SK-MEL-5 (cell line): ENCODE data around the gene FLNC. TPM values are rescaled to one million over a fixed set of nuclear protein-coding genes. Genes with fewer than 3 reads are reported as not detected.
A peak's percentile ranks its signal among the peaks of the same experiment; 100 is the strongest.

ENCODE experiments used
- DNase-seq: peaks from one replicate; pipeline ENCODE4 v3.0.0-alpha.2; 2016; ENCODE audit warnings: low read depth, low spot score
- in situ Hi-C: cut with HindIII; loops from 2 replicates; pipeline ENCODE4 v1.10.0; 2016; ENCODE audit warnings: low sequenced_read_pairs, high pct_unique_total_duplicates, low pct_unique_long_range_greater_than_20kb
- polyA plus RNA-seq, 2 experiments: library from polyadenylated mRNA; depleted of rRNA; stranded (reverse); fragments of >200 nt; gene quantifications; 2 replicates each; pipeline ENCODE4 v1.2.3, GENCODE V29; 2015
- total RNA-seq: library from RNA; depleted of rRNA; stranded (reverse); fragments of >200 nt; shearing (Covaris generic); gene quantifications from 2 replicates; pipeline ENCODE4 v1.2.3, GENCODE V29; 2014; rRNA removed

FLNC gene
- 0.05 and 0.11 TPM in 2 replicates for total RNA-seq
- 0.13 TPM in 2 replicates for polyA plus RNA-seq (2015; cell fraction: cytosol; rRNA removed)
- not detected in 2 replicates for polyA plus RNA-seq (2015; cell fraction: nucleus; rRNA removed)

DNA sequence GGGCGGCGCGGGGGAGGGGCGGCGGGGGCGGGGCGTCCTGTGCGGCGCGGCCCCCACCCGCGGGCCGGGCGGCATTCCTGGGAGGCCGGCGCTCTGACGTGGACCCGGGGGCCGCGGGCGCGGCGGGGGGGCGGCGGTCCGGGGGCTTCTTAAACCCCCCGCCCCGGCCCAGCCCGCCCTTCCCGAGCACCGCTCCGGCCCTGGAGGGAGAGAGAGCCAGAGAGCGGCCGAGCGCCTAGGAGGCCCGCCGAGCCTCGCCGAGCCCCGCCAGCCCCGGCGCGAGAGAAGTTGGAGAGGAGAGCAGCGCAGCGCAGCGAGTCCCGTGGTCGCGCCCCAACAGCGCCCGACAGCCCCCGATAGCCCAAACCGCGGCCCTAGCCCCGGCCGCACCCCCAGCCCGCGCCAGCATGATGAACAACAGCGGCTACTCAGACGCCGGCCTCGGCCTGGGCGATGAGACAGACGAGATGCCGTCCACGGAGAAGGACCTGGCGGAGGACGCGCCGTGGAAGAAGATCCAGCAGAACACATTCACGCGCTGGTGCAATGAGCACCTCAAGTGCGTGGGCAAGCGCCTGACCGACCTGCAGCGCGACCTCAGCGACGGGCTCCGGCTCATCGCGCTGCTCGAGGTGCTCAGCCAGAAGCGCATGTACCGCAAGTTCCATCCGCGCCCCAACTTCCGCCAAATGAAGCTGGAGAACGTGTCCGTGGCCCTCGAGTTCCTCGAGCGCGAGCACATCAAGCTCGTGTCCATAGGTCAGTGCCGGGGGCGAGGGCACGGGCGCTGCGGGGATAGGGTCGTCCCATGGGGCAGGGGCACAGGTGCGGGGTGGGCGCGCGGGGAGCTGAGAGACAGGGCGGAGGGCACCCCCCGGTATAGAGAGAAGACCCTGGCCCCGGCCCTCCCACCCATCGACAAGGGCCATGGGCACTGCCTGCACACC is at the start of gene FLNC:
FLNC (plus strand) TSS at position 176 of the 947 bp plus-strand sequence; CDS start at position 408, 232 bp downstream.
- in situ Hi-C loops = no loop called here
- no peak for DNase-seq

GRCh38 chr7:128781126-128781525 is 49.1 kb upstream of the FLNC start:
- in situ Hi-C loops = no loop called here
- no peak for DNase-seq

- in situ Hi-C loops = no loop called here
- DNase-seq = no peak
Observed at GRCh38 chr7:128781851-128782250, 48.4 kb upstream of the FLNC start.

DNA sequence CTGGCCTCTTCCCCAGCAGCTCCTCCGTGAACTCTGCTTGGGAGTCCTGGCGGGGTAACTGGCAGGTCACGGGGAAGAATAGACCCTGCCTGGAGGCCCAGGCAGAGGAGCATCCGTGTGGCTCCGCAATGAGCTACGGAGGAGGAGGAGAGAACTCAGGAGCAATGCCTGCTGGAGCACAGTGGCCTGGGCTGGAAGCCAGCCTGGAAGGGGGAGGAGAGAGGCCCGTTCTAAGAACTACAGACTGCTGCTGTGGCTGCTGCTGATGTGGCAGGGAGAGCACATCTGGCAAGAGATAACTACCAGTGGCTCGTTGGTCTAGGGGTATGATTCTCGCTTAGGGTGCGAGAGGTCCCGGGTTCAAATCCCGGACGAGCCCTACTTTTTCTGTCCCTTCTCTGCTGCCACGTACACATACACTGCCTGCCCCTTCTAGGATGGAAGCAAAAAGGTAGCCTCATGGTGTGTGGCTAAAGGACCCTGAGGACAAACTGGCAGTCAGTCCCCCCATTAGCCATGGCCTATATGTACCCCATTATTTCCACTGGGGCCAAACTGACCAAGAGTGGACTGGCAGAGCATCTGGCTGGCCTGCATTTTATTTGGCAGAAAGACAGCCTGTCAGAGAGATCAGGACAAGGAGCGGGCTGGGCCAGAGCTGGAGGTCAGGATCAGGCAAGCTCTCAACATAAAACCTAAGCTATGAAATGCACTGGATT is 46.9 kb upstream of the FLNC start:
- in situ Hi-C loops = no loop called here
- DNase-seq = peak; percentile 90

DNA sequence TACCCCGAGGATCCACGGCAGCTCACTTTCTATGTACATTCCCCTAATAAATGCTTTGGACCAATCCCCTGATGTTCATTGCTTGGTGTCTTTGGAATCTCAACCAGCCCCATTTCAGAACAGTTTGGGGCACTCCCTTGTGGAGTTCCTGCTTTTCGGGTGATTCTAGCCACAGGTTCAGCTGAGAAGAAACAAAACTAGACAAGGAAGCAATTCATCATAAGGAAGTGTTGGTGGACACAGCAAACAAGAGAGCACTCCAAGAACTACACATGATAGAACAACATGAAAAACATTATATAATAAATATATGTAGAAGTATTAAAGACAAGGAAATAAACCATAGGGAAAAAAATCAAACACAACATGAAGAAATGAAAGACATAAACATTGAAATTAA is 44.5 kb upstream of the FLNC start:
- in situ Hi-C loops = no loop called here
- DNase-seq = no peak

DNA sequence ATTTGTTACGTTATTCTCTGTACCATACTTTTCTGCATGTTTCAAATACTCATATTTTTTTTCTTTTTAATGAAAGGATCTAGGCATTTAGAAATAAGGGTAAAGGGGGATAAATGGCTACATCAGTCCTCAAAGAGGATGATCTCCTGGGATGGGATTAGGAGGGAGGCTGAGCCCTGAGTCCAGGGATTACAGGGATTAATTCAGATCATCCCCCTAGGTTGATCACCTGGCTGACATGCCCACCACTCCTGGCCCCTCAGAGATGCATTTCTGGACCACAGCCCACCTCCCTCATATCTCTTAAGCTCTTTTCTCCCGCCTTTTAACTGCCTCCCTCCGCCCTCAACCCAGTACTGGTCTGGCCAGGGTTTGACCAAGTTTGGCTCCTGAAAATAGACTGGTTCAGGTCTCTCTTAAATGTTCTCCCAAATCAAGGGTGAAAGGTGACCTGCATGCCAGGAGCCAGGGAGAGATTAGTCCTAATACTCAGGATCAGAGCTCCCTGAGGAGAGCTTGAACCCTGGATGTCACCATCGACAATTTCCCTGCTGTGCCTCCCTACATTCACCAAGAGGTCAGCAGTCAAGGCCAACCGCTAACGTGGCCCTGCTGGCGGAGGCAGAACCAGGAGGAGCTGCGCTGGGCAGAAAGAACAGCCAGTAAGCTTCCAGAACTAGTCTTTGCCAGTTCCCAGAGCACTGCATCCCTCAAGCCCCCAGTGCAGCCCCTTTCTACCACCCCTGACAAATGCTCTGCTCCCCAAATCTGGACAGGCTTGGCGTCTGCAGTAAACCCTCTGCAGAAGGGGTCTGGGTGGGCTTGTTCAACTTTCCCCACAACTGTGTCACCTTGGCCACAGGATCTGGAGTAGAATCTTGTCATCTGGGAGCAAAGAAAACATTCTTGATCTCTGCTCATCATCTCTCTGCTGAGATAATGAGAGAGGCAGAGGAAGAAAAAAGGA is 41.5 kb upstream of the FLNC start:
- in situ Hi-C loops = no loop called here
- no peak for DNase-seq

DNA sequence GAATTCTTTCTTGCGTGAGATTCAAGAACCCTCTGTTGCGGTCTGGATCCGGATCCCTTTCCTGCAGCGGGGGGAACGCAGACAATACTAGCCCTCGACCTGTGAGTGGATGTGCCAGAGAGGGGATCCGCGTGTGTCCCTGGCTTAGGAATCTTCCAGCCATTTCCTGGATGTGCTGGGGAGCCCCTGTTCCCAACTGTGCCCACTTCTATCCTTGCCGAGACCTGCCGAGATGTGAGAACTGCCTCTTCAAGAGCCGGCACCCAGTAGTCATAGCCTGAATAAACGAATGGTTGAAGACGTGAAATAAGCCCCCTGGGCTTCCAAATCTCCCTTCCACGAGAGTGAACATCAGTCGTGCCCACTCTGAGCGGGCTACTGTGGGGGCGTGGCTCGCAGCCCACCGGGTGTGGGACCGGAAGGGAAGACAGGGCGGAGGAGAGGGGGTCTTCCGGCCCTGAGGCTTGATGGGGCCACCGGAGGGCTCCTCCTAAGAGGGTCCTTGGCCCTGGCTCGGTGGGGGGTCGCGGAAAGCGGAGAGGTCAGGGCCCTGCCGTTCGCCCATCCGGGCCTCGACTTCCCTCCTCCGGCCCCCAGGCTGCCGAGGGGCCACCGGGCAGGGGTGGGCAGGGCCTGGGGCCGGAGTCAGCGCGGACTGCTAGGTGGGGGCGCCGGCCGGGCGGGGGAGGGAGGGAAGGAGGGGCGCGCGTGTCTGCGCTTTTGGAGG is 39.7 kb upstream of the FLNC start:
- no peak for DNase-seq
- in situ Hi-C loops = no loop called here

DNA sequence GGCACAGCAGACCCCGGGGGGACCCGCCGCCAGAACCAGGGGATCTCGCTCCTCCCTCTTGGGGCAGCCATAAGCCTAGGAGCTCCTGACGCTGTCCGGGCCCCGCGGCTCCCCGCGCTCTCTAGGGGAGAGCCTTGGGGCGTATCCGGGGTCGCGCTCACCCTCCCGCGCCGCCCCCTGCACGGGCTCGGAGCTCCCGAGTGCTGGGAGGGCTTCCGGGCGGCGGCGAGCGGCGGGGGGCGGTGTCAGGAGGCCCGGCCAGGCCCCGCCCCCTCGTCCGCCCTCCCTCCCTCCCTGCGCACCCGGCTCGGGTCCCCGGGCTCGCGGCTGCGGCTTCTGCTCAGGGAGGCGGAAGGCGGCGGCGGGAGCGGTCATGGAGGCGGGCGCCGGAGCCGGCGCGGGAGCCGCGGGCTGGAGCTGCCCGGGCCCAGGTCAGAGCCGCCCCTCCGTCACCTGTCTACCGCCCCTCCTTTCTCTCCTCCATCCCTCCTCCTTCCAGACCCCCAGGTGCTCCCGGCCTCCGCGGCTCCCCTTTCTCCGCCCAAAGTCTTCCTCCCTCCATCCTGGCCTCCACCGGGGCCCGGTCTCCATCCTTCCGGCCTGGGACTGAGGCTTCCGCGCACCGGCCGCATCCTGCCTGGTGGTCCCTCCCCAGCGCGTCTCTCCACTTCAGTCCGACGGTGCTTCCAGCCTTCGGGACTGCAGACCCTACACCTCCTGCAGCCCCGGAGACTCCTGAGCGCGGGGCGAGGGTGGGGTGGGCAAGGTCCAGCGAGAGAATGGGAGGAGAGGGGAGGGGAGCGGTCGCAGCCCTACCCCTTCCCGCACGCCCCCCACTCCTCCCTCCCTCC is 38.9 kb upstream of the FLNC start, which contains the start of gene CCDC136:
CCDC136 (plus strand) TSS at position 848 of the 851 bp plus-strand sequence. CDS start 444 bp downstream, outside the sequence.
- in situ Hi-C loops = no loop called here
- peak; percentile 67 for DNase-seq

- in situ Hi-C loops = no loop called here
- DNase-seq = no peak
Observed at GRCh38 chr7:128791972-128792327, 38.3 kb upstream of the FLNC start.

DNA sequence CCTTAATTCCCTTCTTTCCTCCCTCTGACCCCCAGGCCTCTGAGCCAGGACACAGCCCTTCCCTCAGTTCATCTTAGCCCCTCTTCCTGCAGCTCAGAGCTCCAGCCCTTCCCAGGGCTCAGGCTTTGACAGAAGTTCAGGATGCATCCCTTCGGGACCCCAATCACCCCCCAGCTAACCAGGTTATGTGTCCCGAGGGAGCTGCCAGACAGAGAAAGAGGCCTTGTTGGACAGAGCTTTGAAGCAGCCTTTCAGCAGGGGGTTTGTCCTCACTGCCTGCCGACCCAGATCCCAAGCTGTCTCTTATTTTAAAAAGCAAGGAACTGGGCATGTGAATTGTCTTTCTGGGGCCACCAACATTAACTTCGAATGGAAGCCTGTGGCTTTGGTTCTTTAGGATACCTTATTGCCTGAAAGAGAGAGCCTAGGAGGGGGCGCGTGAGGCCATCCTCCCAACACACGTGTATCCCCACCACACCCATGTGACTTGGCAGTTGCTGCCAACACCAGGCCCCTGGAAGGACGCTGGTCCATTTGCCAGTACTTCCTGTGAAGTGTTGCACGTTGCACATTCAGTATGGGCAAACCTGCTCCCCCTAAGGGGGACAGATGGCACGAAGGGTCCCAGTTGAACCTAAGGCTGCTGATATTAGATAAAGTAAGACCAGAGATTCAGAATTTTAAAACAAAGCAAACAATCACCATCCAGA is 37.6 kb upstream of the FLNC start:
- in situ Hi-C loops = no loop called here
- DNase-seq = peak; percentile 67

DNA sequence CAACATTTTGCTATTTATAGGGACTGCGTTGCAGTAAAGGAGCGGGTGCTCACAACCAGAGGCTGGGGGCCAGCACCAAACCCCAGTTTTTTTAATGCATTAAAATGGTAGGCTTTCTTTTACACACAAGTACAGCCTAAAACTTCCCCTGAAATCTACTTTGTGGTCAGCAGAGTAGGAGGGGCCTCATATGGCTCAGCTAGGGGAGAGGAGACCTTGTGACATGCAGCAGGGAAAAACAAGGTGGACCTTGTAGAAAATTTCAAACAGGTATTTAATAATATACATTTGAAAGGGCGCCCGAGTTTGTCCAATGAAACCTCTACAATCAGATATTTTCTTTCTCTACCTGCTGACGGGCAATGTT is 37.0 kb upstream of the FLNC start:
- in situ Hi-C loops = no loop called here
- DNase-seq = no peak

GRCh38 chr7:128794020-128794419 is 36.2 kb upstream of the FLNC start:
- in situ Hi-C loops = no loop called here
- no peak for DNase-seq

DNA sequence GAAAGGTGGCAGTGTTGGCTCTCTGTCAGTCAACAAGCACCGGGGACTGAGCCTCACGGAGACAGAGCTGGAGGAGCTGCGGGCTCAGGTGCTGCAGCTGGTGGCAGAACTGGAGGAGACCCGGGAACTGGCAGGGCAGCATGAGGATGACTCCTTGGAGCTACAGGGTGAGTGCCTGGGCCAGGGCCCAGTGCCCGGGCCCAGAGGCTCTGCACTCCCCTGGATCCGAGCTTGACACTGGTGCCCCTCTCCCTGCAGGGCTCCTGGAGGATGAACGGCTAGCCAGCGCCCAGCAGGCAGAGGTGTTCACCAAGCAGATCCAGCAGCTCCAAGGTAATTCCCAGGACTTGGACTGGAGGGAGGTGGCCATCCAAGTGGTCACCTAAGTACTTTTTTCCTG is 35.8 kb upstream of the FLNC start:
- DNase-seq = no peak
- in situ Hi-C loops = no loop called here

- in situ Hi-C loops = no loop called here
- no peak for DNase-seq
Observed at GRCh38 chr7:128795129-128795528, 35.1 kb upstream of the FLNC start.

- in situ Hi-C loops = no loop called here
- DNase-seq = no peak
Observed at GRCh38 chr7:128796327-128796726, 33.9 kb upstream of the FLNC start.

DNA sequence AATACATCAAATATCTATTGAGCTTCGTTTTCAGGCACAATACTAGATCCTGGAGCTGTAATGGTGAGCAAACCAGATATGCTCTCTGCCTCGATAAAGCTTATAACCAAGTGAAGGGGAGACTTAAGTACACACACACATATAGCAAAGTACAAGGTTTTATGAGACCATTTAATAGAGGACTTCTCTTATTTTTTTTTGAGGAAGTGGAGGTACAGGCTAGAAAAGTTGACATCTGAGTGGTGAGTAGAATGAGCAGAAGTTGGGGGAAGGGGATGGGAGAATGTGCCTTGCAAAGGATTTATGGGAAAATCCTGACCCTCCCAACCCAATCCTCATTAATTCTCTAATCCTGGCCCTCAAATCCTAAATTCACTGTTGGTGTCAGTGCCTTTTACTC is 30.8 kb upstream of the FLNC start:
- in situ Hi-C loops = no loop called here
- DNase-seq = no peak
